Transverse colon (tissue), 4 donors: ENCODE data around the gene HMX3.
"Not testable (repeated sequence)": the region's sequence is repeated elsewhere in the genome, so short reads cannot be mapped to it uniquely, and the experiment has no call there.

Experiments
- CTCF ChIP-seq, 5 experiments: fragments of 200-600 bp in 3 of 5; fragments of 450-650 bp in 2 of 5; sonication (generic) in 3 of 5; IDR thresholded peaks; 1 replicate in 2 of 5; 2 replicates in 3 of 5; pipeline ENCODE4 v1.5.1; 2016 to 2017; ENCODE audit warnings: antibody characterized with exemption in 5 of 5, inconsistent platforms in 3 of 5, mild to moderate bottlenecking in 2 of 5, moderate library complexity in 1 of 5
- EP300 ChIP-seq: sonication (generic); formaldehyde crosslinking; IDR thresholded peaks from one replicate; pipeline ENCODE4 v1.6.1; 2017; ENCODE audit warnings: antibody characterized with exemption, low read depth
- POLR2A ChIP-seq: fragments of 450-650 bp; IDR thresholded peaks from one replicate; pipeline ENCODE4 v1.6.1; 2016; ENCODE audit warnings: antibody characterized with exemption, mild to moderate bottlenecking, moderate library complexity
- POLR2AphosphoS5 ChIP-seq, 3 donors: sonication (generic); formaldehyde crosslinking; IDR thresholded peaks; one replicate each; pipeline ENCODE4 v1.6.1; 2016; ENCODE audit warnings: antibody characterized with exemption in 3 of 3

DNA sequence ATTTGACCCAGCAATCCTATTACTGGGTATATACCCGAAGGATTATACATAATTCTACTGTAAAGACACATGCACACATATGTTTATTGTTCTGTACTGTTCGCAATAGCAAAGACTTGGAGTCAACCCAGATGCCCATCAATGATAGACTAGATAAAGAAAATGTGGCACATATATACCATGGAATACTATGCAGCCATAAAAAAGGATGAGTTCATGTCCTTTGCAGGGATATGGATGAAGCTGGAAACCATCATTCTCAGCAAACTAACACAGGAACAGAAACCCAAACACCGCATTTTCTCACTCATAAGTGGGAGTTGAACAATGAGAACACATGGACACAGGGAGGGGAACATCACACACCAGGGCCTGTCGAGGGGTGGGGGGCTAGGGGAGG, 42.6 kb downstream of the HMX3 start:
- TF ChIP-seq CTCF (IDR thresholded peaks at IDR 0.05); POLR2AphosphoS5 (IDR thresholded peaks at IDR 0.05); EP300; POLR2A: not testable (repeated sequence)
